PFSK-1 (cell line): ENCODE data around the gene TMEFF1. TPM values are rescaled to one million over a fixed set of nuclear protein-coding genes. Genes with fewer than 3 reads are reported as not detected.

Experiments used
- FOXP2 ChIP-seq: optimal IDR thresholded peaks from 2 replicates; pipeline ENCODE3; 2011; ENCODE audit warnings: borderline replicate concordance, control low read depth, inconsistent platforms; ENCODE audit not compliant: insufficient read depth; ENCODE audit errors: extremely low read length, extremely low read depth
- POLR2AphosphoS5 ChIP-seq: IDR thresholded peaks from 2 replicates; pipeline ENCODE4 v1.6.1; 2012; ENCODE audit warnings: low read depth, mild to moderate bottlenecking, control low read depth, low read length, moderate library complexity
- SIN3A ChIP-seq: IDR thresholded peaks from 2 replicates; pipeline ENCODE4 v1.6.1; 2012; ENCODE audit warnings: mild to moderate bottlenecking, low read length, moderate library complexity, borderline replicate concordance; ENCODE audit not compliant: insufficient read depth
- TAF1 ChIP-seq: IDR thresholded peaks from 2 replicates; pipeline ENCODE4 v1.6.1; 2012; ENCODE audit warnings: low read length, control low read depth, borderline replicate concordance; ENCODE audit not compliant: insufficient read depth
- polyA plus RNA-seq: library from polyadenylated mRNA; unstranded; fragments of >200 nt; gene quantifications from one replicate; pipeline ENCODE4 v1.2.1, GENCODE V29; 2012; ENCODE audit warnings: low read depth, missing spikeins; ENCODE audit not compliant: insufficient read length
- TF ChIP-seq, protein P1 (sequence below), 2 experiments: IDR thresholded peaks; 2 replicates each; pipeline versions ENCODE4 v1.6.1 to v1.8.0; 2011 to 2012; ENCODE audit warnings: low read depth in 2 of 2, low read length in 2 of 2, control low read depth in 1 of 2, inconsistent platforms in 1 of 2, mild to moderate bottlenecking in 1 of 2, moderate library complexity in 1 of 2; ENCODE audit not compliant: insufficient read depth in 1 of 2

TMEFF1 gene, protein sequence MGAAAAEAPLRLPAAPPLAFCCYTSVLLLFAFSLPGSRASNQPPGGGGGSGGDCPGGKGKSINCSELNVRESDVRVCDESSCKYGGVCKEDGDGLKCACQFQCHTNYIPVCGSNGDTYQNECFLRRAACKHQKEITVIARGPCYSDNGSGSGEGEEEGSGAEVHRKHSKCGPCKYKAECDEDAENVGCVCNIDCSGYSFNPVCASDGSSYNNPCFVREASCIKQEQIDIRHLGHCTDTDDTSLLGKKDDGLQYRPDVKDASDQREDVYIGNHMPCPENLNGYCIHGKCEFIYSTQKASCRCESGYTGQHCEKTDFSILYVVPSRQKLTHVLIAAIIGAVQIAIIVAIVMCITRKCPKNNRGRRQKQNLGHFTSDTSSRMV
- polyA plus RNA-seq, result 1.7 TPM

DNA sequence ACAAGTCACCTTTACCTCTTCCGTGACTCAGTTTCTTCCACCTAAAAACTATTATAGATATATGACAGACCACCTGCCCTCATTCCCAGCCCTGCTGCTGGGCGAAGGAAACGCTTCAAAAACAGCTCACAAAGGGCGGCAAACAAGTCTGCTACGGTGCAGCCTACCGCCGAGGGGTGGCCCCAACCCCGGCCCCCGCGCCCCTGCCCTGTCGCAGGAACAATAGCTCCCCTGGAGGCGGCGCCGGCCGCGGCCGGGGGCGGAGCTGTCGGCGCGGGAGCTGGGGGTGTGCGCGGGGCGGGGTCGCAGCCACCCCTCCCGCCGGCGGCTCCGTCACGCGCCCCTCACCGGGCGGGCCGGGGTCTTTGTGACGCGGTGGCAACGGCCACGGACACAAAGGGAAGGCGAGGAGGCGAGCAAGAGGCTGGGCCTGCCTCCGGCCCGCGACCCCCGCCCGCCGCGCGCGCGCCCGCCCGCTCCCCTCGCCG lies at the start of gene TMEFF1:
TSS of gene TMEFF1 (plus strand) at position 362 of the 488 bp plus-strand sequence. CDS start 396 bp downstream, outside the sequence.
- TF ChIP-seq TAF1, result no peak
- no peak for TF ChIP-seq FOXP2
- TF ChIP-seq, protein P1, sequence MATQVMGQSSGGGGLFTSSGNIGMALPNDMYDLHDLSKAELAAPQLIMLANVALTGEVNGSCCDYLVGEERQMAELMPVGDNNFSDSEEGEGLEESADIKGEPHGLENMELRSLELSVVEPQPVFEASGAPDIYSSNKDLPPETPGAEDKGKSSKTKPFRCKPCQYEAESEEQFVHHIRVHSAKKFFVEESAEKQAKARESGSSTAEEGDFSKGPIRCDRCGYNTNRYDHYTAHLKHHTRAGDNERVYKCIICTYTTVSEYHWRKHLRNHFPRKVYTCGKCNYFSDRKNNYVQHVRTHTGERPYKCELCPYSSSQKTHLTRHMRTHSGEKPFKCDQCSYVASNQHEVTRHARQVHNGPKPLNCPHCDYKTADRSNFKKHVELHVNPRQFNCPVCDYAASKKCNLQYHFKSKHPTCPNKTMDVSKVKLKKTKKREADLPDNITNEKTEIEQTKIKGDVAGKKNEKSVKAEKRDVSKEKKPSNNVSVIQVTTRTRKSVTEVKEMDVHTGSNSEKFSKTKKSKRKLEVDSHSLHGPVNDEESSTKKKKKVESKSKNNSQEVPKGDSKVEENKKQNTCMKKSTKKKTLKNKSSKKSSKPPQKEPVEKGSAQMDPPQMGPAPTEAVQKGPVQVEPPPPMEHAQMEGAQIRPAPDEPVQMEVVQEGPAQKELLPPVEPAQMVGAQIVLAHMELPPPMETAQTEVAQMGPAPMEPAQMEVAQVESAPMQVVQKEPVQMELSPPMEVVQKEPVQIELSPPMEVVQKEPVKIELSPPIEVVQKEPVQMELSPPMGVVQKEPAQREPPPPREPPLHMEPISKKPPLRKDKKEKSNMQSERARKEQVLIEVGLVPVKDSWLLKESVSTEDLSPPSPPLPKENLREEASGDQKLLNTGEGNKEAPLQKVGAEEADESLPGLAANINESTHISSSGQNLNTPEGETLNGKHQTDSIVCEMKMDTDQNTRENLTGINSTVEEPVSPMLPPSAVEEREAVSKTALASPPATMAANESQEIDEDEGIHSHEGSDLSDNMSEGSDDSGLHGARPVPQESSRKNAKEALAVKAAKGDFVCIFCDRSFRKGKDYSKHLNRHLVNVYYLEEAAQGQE (IDR thresholded peaks at IDR 0.05; ENCODE audit: insufficient read depth in 1 of 2, low read depth in 2 of 2, low read length in 2 of 2), result no peak
- TF ChIP-seq POLR2AphosphoS5, result no peak
- TF ChIP-seq SIN3A, result no peak

DNA sequence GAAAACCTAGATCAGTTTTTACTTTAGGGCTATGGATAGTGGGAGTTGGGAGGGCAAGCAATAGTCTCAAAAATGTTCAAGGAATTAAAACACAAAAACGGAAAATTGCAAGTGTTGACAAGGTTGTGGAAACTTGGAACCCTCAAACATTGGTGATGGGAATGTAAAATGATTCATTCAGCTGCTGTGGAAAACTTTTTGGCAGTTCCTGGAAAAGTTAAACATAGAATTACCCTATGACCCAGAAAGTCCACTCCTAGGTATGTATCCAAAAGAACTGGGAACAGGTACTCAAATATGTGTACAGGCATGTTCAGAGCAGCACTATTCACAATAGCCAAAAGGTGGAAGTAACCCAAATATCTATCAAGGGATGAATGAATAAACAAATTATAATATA lies 47.2 kb upstream of the TMEFF1 start:
- TF ChIP-seq TAF1 (no peak), FOXP2 (no peak), POLR2AphosphoS5 (no peak), SIN3A (no peak)
- TF ChIP-seq, protein P1 (IDR thresholded peaks at IDR 0.05; ENCODE audit: insufficient read depth in 1 of 2, low read depth in 2 of 2, low read length in 2 of 2), result no peak

DNA sequence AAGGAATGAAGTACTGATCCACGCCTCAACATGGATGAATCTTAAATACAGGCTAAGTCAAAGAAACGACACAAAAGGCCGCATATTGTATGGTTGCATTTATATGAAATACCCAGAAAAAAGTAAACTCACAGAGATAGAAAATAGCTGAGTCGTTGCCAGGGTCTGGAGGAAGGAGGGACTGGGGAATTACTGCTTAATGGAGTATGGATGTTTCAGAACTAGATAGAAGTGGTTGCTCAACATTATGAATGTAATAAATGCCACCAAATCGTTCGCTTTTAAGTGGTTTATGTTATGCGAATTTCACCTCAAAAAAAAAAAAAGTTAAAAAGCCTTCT lies 46.8 kb upstream of the TMEFF1 start:
- TF ChIP-seq TAF1, result no peak
- no peak for TF ChIP-seq FOXP2
- TF ChIP-seq, protein P1 (IDR thresholded peaks at IDR 0.05; ENCODE audit: insufficient read depth in 1 of 2, low read depth in 2 of 2, low read length in 2 of 2), result no peak
- no peak for TF ChIP-seq SIN3A
- TF ChIP-seq POLR2AphosphoS5, result no peak

DNA sequence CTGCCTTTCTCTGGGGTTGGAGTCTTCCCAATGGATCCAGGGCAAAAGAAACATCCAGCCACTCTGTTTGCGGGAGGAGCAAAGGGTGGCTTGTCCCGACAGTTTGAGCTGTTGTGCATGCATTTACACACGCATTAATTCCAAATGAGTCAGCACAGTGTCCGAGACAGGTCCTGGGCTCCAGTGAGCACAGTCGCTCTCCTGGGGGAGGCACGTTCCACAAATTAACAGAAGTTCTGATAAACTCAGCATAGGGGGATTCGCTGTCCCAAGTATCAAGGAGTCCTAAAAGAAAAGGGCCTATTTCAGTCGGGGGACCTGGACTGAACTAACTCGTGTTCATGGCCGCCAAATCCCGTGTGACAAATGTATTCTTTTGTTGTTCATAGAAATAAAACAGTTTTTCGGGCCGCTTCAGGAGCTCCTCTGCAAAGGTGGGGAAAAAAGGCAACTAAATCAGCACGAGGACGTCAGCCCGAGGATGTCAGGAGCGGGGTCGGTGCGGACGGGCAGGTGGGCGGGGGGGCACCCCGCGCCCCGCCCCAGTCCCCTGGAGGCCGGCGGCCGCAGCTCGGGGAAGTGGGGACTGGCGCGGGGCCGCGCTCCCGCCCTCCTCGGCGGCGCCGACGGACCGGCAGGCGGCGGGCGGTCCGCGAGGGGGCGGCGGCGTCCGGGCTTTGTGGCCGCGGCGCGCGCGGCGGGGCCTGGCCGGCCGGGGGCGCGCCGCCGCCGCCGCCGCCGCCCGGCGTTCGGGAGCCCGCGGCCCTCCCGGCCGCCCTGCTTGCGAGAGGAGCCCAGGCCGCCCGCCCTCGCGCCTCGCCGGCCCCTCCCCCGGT lies 46.2 kb upstream of the TMEFF1 start, which contains the start of gene MSANTD3:
TSS of gene MSANTD3 (plus strand) at position 614 of the 836 bp plus-strand sequence. CDS start 14,796 bp downstream, outside the sequence.
- TF ChIP-seq TAF1, result peak; percentile 17; the same call in 1 of the 2 replicates
- TF ChIP-seq FOXP2, result no peak
- TF ChIP-seq, protein P1 (IDR thresholded peaks at IDR 0.05; ENCODE audit: insufficient read depth in 1 of 2, low read depth in 2 of 2, low read length in 2 of 2), result no peak
- peak; percentile 20; the same call in 1 of the 2 replicates for TF ChIP-seq POLR2AphosphoS5
- TF ChIP-seq SIN3A, result no peak
